GM21737 (cell line): ENCODE data around the gene CBS.
"Not testable (repeated sequence)": the region's sequence is repeated elsewhere in the genome, so short reads cannot be mapped to it uniquely, and the experiment has no call there.

ENCODE experiments used
- ATAC-seq: cut with Tn5 transposase; IDR thresholded peaks from one replicate; pipeline ENCODE4 v1.9.1; 2021; ENCODE audit warnings: mild to moderate bottlenecking, moderate library complexity; ENCODE audit not compliant: unreplicated experiment

CBS gene

DNA sequence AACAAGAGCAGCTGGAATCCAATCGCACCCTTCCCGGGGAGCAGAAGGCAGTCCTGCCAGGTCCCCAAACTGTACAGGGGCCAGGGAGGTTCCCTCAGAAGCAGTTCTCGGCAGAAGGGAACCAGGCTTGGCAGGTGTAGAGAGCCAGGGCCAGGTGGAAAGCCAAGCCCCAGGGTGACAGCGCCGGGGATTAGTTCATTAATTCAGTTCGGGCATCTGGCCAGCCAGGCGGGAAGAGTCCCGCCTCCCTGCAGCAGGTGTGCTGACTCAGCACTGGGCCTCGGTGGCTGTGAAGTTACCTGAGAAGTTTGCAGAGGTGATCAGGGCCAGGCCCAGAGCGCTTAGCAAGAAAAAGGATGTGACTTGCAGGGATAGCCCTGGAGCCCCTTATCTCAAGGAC is 6.0 kb downstream of the CBS start:
- not testable (repeated sequence) for ATAC-seq

GRCh38 chr21:43068065-43068464 is 7.6 kb downstream of the CBS start:
- not testable (repeated sequence) for ATAC-seq

DNA sequence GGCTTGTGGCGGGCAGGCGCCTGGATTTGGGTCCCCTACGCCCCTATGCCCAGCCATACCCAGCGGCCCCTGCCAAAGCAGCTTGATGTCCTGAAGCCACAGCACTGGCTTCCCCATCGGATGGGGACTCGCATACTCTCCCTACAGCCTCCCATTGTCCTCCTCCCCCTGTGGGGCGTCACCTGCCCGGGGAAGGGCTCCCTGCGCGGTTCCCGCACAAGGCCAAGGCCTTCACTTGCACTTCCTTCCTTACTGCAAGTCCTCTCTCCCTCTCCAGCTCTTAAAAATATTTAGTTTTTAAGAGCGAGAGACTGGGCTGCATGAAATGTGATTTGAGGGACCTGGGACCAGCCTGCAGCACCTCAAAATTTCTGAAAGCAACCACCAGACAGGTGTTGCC is 8.9 kb downstream of the CBS start:
- not testable (repeated sequence) for ATAC-seq

- ATAC-seq: not testable (repeated sequence)
Measured at GRCh38 chr21:43065991-43066390, 9.6 kb downstream of the CBS start.

DNA sequence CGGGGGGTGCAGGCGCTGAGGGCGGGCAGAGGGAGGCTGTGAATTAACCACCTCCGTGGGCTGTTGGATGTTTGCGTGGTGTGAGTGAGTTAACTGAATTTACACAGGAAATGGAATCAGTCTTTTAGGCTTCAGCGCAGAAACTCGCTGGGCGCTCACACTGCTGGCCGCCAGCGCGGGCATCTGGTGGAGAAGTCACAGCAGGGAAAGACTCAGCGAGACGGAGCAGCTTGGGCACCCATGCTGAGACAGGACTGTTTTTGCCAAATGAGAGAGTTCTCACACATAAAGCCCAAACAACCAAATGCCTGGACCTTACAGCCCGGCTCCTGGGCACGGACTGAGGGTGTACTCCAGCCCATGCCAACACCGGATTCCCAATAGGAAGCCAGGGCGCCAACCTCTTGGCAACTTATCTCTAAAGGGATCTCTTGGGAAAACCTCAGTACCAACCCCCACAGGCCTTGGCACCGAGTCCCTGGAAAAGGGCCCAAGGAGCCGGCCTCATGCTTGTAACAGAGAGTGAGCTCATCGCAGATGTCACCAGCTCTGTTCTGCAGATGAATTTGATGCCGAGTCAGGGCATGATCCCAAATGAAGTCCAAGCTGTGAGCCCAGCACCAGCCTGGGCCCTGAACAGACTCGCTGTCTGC is 11.2 kb downstream of the CBS start:
- ATAC-seq: not testable (repeated sequence)

DNA sequence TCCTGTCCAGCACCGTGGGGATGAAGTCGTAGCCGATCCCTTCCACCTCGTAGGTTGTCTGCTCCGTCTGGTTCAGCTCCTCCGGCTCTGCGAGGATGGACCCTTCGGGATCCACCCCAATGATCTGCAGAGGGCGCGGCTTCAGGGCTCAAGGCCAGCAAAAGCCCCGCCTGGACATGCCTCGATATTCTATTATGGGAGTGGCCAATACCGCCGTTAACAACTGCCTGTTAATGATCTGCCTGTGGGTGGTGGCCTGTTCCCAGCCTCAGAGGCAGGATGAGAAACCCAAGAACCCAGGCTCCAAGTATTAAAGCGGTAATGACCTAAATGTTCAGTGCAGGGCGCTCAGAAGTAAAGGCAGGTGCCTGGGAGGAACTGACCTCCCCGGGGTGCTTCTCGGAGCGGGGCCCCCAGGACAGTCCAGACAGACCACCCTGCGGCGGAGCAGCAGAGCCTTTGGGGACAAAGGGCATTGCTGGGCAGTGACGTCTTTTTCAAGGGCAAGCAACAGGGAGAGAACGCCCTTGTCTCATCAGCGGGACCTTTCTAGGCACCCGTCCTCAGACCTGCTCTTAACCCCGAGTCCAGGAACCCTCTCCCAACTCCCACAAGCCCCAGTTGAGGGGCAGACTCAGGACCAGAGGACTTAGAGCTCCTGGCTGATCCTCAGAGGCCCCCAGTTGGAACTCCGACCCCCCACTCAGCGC is 12.5 kb downstream of the CBS start:
- ATAC-seq: not testable (repeated sequence)

DNA sequence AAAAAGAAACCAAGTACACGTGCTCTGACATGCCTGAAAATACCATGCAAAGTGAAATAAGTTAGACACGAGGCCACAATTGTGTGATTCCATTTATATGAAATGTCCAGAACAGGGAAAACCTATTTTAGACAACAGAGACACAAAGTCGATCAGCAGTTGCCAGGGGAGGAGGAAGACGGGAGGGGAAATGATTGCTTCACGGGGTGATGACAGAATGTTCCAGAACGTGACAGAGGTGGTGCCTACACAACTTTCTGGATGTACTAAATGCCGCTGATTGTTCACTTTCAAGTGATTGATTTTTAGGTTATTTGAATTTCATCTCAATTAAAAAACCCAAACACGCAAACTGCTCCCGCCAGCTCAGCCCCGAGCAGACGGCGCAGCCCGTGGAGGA is 22.5 kb downstream of the CBS start:
- ATAC-seq: not testable (repeated sequence)

DNA sequence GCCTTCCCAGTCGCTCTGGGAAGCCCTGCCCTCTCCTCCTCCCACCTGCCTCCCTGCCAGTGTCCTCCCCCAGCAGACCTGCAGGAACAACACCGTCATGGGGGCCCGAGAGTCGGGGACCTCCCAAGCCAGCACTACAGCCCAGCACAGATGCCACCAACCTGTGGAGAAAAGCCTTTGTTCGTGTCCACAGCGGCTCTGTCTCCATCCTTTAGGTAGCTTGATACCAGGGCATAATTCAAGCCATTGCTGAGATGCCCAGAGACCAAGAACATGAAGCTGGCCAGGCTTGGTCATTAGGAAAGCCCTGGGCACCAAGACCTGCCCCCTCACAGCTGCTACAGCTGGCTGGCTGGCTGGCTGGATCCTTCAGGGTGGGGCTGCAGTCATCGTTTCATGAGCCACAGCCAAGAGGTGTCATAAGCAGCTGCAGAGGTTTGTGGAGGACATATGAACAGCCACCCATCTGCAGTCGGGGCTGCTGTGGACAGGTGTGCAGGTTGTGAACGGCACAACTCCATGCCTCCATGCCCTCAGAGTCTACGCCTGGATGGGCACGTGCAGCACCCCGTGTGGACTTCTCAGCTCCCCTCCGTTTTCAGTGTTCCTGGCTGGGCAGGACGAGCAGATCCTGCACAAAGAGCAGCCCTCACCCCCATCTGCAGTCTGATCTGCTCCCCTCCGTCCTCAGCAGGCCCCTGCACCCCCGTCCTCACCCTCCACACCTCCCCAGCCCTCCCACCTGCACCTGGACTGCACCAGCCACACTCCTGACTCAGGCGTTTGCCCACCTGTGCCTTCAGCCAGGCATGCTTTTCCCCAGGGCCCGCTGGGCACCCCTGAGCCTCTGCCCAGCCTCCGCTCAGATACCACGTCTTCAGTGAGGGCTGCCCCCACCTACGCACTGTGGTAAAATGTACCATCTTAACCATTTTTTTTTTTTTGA is 29.5 kb downstream of the CBS start:
- not testable (repeated sequence) for ATAC-seq

GRCh38 chr21:43045165-43045875 is 30.3 kb downstream of the CBS start:
- not testable (repeated sequence) for ATAC-seq

- not testable (repeated sequence) for ATAC-seq
Measured at GRCh38 chr21:43044547-43044946, 31.1 kb downstream of the CBS start.

- ATAC-seq: not testable (repeated sequence)
Measured at GRCh38 chr21:43043291-43043690, 32.3 kb downstream of the CBS start.

GRCh38 chr21:43042169-43042568 is 33.5 kb downstream of the CBS start:
- not testable (repeated sequence) for ATAC-seq

DNA sequence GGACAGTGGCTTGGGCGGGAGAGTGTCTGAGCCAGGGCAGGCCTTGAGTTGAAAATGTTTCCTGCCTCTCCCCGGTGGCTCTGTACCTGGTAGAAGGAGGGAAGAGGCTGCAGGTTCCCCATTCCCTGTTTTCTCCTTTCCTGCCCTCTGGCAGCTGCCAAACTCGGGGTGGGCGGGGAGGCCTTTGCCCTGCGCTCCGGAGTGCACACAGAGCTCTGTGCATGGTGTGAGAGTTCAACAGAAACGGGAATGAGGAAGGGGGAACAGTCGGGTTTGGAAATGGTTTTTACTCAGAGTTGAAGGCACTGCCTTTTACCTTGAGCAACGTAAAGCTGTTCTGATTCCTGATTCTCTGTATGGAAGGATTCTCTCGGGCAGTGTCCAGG is 37.0 kb downstream of the CBS start:
- not testable (repeated sequence) for ATAC-seq

DNA sequence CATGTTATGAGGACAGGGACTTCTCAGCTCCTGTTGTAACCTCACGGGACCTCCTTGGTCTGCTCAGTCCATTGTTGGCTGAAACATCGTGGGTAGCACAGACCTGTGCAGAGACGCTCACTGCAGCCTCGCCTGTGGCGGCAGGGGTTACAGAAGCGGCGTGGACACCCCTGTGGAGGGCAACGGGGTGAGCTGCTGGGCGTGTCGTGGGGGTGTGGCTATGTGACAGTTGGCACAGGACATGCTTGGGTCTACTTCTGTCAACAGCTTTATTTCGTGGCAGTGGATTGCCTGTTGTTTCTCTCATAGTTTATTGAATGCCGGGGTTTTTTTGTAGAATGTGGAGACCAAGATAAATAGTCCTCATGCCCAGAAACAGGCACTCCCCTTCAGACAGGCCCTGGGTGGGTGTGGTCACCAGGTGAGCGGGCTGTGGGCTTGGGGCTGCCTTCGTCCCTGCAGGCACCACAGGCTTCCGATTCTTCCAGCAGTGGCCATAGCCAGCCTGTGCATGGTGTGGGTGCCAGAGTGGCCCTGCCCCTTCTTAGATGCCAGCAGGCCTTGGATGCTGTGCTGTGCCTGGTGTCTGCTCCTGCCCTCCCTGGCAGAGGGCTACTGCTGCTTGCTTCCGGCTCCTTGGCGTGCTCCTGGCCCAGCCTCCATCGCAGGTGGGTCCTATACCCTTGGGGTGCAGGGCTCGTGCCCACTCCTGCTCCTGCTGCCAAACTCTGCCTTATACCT is 37.5 kb downstream of the CBS start:
- ATAC-seq: not testable (repeated sequence)

DNA sequence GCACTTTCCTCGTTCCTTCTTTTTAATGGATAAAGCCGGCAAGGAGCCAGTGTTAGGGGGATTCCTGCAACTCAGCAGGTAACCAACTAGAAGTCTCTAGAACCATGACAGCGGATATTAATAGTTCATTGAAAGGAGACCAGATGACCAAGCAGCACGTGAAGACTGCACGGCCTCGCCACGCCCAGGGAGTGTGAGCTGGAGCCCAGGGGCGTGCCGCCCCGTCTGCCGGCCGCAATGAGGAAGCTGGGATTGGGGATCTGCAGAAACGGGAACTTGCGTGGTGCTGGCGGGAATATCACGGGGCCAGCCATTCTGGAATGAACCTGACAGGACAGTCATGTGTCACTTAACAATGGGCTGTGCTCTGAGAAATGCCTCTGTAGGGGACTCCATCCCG is 38.7 kb downstream of the CBS start:
- not testable (repeated sequence) for ATAC-seq

DNA sequence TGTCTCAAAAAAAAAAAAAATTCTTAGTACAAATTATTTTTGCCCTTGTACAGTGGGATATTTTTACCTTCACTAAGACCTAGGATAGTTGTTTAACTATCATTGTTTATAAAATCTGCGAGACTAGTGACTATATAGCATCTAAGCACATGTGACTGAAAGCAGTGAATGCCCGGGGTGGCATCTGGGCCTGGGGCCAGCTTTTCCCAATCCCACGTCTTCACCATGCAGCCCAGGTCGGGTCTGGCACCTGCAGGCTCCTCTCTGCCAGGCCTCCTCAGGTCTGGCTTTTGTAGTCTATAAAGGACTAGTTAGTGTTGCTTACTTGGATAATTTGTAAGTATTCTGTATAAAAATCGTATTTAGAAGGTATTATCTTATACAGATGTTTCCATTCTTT is 40.8 kb downstream of the CBS start:
- no peak for ATAC-seq

GRCh38 chr21:43034101-43034500 is 41.5 kb downstream of the CBS start:
- no peak for ATAC-seq

DNA sequence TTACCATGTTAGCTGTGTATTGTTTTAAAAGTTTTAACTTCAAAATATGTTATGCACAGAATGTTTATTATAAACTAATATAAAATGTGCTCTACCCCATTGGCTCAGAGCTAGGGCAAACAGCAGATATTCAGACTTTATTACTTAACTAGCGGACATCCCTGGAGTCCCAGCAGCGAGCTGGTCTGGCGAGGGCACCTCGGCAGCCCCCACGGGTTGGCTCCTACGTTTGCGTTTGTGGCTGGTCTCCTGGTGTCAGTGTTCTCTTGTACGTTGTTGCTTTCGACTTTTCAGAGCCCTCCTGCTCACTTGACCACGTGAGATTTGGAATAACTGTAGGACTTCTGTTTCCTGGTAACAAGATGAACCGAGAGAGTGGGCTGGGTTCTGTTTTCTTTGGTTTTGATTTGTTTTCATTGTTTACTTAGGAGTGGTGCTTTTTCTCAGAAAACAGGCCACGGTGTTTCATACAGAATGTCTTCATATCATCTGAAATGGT is 44.5 kb downstream of the CBS start:
- no peak for ATAC-seq

- ATAC-seq: no peak
Measured at GRCh38 chr21:43029785-43030184, 45.9 kb downstream of the CBS start.
